ENCODE results near the gene TBC1D22A.

TBC1D22A gene, protein sequence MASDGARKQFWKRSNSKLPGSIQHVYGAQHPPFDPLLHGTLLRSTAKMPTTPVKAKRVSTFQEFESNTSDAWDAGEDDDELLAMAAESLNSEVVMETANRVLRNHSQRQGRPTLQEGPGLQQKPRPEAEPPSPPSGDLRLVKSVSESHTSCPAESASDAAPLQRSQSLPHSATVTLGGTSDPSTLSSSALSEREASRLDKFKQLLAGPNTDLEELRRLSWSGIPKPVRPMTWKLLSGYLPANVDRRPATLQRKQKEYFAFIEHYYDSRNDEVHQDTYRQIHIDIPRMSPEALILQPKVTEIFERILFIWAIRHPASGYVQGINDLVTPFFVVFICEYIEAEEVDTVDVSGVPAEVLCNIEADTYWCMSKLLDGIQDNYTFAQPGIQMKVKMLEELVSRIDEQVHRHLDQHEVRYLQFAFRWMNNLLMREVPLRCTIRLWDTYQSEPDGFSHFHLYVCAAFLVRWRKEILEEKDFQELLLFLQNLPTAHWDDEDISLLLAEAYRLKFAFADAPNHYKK

DNA sequence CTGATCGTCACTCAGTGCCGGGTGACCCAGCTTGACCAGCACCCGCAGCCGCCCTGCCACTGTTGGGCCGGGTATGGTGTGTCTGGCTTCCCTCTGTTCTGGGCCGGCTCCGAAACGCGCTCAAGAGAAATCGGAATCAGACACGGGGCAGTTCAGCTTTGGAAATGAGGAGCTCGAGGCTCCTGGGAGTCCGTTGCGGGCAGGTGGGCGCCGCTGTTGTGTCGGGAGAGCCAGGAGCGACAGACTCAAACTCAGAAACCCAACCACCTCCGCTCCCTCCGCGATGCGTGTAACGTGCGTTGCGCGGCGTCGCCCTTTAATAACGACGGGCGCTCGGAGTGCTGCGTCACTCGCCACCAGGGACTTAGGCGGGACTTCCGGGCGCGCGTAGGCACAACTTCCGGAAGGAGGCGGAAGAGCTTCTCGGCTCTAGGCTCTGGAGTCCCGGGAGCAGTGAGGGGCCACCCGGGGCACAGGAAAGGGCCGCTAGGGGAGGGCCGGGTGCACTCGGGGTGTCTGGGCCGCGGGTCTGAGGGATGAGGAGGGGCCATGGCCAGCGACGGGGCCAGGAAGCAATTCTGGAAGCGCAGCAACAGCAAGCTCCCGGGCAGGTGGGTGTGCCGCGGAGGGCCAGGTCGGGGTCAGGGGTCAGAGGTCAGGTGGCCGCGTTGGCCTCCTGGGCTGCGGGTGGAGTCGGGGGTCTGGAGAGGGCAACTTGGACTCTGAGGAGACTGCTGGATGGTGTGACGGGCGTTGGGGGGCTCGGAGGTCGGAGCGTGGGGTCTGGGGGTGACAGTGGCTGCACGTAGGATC lies at the start of gene TBC1D22A:
Gene TBC1D22A (plus strand): TSS at position 413 of the 813 bp plus-strand sequence. CDS start 137 bp downstream, at position 550.
- DNase-seq, result peak; percentile 95

DNA sequence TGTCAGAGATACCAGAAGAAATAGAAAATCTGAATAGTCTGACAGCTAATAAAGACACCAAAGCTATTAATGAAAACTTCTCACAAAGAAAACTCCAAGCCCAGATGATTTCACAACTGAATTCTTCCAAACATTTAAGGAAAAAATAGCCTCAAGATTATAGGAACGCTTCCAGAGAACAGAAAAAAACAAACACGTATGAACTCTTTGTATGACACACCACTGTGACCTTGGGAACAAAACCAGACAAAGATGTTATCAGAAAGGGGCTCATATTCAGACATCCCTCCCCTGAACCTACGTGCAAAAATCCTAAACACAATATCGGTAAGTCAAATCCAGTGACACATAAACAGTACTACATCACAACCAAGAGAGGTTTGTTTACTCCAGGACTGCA lies 47.9 kb upstream of the TBC1D22A start:
- DNase-seq, result no peak

DNA sequence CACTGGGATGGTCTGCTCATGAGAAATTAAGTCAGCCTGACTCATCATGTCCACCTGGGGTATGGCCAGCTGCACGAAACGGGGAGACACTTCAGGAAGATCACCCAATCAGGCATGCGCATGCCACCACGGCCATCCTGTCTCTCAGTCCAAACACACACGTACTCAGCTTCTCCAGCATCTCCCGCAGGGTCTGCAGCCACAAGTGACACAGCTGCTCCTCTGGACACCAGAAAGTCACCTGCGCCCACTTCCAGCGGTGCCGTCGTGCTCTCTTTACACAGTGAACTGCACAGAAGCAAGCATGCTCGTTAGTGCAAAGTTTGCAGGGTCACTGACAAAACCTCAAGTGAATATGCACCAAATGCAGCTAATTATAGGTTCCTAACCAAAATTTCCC lies 42.5 kb upstream of the TBC1D22A start:
- DNase-seq, result no peak

DNA sequence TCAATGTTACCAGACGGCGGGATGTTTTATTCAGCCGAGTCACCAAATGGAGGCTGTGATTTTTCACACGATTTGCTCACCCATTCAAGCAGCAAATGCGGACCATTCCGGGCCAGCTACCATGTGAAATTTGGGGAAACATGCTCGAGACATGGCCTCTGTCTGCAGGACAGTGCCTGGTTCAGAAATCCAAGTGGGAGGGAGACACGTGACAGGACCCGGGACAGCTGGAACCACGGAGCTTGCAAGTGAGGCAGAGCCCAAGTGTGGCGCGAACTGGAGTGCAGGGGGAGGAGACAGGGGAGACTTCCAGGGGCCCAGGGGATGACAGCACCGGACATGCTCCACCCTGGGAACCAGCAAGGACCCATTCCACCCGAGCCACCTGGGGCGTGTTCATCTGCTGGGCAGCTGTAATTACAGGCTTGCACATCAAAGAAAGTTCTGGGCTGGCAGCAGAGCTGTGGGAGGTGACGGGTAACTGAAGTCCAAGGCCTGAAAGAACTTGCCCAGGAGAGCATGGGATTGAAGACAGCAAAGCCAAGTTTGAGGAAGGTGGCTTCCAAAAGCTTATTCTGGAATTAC lies 40.9 kb upstream of the TBC1D22A start:
- no peak for DNase-seq

DNA sequence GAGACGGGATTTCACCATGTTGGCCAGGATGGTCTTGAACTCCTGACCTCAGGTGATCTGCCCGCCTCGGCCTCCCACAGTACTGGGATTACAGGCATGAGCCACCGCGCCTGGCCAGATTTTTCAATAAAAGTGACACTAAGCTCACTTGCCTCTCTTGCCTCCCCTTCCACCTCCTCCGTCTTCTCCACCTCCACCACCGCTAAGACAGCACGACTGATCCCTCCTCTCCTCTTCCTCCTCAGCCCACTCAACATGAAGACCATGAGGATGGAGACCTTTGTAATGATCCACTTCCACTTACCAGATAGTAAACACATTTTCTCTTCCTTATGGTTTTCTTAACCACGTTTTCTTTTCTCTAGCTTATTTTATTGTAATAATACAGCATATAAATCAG lies 38.6 kb upstream of the TBC1D22A start:
- DNase-seq, result no peak

DNA sequence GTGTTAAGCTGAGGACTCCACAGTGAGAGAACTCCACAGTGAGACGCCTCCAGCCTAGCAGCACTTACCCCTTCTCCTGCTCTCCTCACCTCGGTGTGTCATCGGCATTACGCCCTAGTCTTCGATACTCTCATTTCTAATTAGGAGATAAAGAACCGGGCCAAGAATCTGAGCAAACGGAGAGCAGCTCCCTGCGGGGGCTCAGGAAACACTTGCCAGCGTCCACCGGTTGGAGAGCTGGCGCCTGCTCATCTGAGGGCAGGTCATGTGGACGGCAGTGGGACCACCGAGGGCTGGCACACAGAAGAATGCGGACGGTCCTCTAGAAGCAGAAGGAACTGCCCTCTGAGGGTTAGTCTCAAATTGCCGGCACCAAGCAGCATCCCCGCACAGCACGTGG lies 37.4 kb upstream of the TBC1D22A start:
- DNase-seq, result no peak

DNA sequence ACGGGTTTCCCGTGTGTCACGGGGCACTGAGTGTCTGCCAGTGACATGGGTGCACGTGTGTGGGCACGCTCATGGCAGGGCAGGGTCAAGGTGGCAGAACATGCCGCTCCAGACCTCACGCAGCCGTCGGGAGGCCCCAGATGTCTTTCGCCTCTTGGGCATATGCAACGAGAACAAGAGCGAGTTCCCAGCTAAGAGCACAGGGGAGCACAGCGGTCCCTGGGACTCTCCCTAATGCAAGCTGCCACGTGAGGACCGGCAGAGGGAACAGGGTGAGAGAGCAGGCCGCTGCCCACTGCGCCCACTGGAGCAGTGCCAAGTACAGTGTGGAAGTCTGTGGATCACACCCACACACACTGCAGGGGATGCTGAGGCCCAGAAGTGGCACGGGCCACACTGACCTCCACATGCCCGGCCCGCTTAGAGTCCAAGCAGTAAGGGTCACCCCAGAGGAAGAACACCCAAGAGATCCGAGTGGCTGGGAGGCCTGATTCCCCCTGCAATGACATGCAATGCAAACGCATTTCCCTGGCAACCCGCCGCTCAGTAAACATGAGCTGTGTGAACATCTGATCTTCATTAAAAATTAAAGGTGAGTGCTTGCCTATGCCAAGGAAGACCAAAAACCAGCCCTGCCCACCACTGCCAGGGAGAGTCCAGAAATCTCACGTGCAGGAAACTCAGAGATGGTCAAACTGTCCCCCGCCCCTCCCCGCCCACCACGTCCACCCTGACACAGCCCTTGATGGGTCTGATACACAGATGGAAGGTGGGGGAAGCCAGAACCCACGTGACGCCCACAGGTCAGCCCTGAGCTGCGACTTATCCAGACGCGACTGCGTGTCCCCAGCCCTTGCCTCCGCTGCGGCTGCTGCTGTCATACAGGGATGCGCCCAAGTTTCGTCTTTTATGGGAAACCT lies 36.1 kb upstream of the TBC1D22A start:
- DNase-seq, result no peak

DNA sequence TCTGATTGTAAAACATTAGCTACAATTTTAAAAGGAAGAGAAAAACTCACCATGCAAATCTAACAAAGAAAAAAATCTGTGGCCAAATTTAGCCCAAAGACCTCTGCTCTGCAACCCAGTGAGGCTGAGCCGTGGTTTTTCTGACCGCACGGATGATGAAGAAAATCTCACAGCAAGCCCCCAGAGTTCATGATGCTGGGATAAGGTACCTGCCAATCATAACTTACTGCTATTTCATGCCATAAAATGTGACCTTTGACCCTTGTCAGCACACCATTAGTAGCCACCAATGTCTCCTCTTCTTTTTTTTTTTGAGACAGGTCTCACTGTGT lies 35.5 kb upstream of the TBC1D22A start:
- no peak for DNase-seq

DNA sequence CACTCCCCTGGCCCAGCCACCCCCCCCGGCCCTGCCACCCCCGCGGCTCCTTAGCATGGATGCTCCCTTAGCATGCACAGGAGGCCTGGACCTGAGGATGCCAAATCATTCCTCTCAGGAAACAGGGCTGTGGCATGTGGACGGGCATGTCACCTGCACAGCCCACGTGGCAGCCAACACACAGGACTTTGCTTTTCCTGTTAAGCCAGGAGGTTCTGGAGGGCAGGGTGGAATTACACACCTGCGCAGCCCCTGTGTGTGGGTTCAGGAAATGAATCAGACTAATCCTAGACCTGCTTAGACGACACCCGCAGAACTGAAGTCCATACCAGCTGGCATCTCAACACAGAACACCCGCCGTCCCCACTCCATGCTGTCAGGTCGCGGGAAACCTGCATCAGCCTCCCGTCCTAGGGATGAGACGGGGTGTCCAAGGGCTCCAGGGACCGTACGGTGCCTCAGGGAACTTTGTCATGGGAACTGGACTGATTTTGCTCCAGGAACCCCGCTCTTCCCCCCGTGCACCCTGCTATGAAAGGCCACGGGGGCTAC lies 34.6 kb upstream of the TBC1D22A start:
- no peak for DNase-seq

DNA sequence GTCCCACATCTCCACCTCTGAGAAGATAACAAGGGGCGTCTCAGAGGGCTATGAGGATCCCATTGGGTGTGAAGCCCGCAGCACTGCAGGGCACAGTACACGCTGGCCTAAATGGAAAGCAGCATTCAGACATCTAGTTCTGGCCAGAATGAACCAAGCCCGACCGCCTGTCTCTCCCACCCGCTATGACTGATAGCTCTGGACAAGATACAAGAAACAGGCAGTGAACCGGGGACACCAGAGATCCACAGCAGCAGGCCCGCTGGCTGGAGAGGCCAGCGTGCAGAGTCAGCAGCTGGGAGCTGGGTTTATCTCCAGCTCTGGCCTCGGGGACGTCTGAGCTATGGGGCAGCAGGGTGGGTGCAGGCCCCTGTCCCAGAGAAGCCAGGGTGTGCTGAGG lies 34.0 kb upstream of the TBC1D22A start:
- no peak for DNase-seq

DNA sequence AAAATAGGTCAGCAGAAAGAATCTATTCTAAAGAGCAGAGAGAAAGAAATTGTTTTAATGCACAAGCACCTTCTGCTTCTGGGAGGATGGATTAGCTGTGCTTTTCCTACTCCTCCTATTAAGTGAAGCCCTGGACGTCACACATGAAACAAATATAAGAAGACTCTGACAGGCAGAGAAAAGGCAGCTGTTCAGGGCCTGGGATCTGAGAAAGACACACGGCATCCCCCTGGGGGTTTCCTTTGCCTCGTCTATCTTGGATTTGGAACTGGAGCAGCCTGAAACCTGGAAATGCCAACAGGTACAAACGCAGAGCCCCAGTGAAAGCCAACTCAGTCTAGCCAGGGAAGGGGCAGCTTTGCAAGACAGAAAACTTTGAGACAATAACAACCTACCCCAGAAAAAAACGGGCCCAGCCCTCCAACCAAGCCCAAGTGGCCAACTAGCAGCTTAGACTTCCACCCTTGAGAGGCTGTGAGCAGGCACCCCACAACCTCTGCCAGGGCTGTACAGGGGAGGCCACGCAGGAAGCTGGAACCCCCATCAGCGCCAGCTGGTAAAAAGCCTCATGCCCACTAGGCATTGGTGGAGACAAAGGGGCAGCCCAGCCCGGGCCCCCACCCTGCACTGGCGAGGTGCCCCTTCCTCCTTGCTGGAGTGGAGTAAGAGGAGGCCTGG lies 31.7 kb upstream of the TBC1D22A start:
- no peak for DNase-seq

DNA sequence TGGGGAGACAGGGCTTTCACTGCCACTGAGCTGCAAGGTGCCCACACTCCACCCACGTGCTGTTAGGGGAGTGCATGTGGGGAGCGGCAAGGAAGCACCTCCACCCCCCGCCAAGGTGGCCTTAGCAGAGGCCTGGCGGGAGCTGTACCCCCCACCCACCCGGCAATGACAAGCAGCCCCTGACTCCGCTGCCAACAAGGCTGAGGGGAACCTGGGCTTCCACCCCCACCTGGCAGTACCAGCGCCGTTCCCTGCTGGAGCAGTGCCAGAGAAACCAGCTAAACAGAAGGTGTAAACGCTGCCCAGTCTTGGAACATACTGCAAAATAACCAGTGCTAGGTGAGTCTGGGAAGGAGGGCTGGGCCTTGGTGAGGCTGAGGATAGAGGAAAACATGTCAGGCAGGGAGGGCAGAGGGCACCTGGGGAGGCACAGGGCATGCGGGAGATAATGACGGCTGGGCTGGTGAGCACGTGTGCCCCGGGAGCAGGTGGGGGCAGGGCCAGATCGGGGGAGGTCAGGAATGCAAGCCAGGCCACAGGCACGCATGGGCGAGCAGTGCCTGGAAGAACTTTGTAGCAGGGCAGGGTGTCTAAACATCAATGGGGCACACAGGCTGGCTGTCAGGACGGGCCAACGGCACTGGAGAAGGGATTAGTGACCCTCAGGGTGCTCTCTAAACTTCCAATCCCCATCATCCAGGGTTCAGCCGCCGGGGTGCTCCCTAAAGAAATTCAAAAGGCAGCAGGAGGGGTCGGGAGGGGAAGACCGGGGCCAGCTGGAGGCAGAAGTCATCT lies 31.0 kb upstream of the TBC1D22A start:
- no peak for DNase-seq

DNA sequence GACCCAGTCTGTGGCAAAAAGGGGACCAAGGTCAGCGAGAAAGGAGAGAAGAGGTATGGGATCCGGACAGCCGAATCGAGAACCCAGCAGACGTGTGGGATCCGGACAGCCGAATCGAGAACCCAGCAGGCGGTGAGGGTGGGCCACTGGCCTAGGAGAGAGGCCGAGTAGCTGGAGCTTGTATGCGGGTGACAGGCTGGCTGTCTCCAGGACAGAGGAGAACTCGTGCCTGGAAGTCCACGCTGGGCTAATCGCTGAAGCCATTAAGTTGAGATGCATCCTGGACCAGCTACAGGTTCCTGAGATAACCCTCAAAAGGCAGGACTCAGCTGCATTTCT lies 30.4 kb upstream of the TBC1D22A start:
- DNase-seq, result no peak

DNA sequence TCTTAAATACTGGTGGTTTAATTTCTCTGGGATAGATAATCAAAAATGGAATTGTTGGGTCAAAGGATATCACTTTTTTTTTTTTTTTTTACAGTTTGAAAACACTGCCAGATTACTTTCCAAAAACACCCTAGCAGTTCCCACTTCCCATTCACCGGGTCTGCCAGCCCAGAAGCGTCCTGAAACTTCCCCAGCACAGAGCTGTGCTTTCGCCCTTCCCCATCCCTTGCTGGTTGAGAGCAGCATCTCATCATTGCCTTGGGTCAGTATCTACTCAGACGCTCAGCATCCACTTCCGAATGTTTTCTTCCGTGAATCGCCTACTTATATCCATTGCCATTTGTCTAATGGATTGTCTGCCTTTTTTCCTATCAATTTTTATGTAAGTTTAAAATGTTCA lies 29.9 kb upstream of the TBC1D22A start:
- no peak for DNase-seq

DNA sequence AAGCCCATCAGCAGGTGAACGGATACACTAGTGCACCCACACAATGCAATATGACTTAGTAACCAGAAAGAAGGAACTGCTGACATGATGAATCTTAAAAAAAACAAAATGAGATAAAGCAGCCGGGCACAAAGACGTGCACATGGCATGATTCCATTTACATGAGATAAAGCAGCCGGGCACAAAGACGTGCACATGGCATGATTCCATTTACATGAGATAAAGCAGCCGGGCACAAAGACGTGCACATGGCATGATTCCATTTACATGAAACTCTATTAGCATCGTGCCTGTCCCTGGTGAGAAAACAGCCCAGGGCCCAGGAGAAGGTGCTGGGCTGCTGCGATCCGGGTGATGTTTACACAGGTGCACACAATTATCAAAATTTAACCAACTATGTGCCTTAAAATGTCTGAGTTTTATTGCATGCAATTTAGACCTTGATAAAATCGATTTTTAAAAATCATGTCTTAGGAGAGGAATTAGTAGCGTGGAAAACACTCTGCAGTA lies 28.2 kb upstream of the TBC1D22A start:
- peak; percentile 18 for DNase-seq

DNA sequence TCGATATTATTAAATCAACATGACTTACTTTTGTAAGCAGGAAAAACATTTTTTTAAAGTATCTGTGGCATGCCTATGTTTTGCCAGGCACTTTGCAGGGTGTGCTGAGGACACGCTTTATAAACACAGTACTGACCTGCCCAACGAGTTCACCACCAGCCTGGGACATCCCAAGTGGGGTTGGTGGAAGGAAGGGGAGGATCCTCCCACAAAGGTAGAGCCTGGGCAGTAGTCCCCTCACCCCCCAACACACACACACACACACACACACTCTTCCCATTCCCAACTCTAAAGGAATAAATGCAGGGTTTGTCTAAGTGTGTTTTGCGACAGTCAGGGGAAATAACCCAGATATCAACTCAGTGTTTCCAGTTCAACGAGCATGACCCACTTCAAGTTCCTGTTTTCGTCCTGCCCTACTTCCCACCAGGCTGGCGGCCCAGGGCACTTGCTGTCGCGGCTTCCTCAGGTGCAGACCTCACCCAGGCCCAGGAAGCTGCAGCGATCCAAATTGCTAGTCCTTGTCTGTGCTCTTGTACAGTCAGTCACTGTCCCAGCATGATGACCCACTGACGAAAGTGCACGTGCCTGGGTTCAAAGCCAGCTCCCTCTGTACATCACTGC lies 27.5 kb upstream of the TBC1D22A start:
- DNase-seq, result no peak

DNA sequence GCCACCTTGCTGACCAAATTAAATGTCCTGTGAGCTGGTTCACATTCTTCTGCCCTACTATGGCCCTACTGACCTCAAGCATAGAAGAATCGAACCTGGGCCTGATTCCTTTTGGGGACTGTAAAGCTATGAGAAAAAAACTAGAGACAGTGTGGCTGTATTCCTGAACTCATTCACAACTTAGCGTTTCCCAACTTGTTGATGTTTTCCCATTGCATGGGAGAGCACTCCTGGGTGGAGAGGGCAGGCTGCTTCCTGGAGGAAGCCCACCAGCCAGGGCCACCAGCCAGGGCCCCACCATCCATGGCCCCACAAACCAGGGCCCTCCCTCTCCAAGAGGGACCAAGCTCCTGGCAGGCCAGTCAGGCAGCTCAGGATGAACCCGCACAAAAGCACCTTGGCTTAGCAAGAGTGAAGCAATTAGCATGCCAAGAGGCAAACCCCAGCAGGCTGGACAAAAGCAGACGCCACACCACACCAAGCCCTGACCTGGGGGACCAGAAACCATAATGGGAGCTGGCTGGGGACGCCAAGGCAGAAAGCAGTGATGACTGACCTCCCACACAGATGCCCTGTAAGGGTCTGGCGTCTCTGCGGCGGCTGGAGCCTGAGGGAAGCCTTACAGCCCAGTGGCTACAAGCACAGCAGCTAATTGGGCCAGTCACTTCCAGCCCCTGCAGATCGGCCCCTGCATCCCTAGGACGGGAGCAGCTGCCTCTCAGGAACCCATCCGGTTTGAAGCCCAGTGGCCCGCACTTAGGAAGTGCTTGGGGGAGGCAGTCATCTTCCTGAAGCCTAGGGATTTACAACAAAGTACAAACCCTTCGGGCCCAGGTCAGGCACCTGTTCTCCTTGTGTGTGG lies 26.5 kb upstream of the TBC1D22A start:
- no peak for DNase-seq

DNA sequence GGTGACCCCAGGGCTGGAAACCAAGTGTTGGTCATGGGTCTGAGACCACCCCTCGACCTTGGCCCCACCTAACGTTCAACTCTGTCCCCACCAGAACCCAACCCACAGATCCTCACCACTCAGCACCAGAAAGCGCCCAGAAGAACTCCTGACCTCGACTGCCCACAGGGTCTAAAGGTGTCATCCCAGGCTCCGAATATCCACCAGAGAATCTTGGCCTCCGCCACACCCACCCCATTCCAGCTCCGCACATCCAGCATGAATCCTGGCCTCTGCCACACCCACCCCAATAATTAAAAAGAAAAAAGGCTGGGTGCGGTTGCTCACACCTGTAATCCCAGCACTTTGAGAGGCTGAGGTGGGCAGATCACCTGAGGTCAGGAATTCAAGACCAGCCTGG lies 25.7 kb upstream of the TBC1D22A start:
- DNase-seq, result no peak
